GM19023 (cell line): ENCODE data around the gene SLC24A4.

ENCODE experiments used
- ATAC-seq: cut with Tn5 transposase; IDR thresholded peaks from one replicate; pipeline ENCODE4 v1.9.1; 2021; ENCODE audit warnings: mild to moderate bottlenecking, moderate library complexity; ENCODE audit not compliant: unreplicated experiment

The SLC24A4 gene

DNA sequence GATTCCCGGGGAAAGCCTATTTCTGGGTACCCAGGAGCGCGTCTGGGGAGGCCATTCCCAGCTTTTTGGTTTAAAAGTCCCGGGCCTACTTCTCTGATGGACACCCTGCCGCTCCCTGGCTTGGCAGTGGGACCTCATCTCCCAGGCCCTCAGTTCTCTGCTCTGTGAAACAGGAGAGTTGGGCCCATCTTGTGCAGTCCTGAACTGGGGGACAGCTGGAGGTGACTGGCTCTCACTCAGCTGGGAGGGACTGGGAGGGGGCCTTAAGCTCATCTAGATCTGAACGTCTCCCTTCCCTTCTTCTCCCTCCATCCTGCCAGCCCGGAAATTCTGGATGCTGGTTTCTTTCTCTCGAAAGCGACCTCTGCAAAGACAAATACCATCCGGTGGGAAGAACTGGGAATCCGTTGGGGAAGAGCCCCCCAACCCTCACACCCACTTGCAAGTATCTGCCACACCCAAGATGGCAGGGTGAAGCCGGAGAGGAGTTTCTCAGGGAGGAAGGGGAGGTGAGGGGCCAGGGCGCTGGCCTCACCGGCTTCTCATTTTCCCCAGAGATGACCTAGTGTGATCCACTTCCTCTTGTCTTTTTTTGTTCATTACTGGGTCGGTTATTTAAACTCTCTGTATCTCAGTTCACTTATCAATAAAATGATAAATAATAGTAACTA lies 192.0 kb downstream of the SLC24A4 start:
- no peak for ATAC-seq

DNA sequence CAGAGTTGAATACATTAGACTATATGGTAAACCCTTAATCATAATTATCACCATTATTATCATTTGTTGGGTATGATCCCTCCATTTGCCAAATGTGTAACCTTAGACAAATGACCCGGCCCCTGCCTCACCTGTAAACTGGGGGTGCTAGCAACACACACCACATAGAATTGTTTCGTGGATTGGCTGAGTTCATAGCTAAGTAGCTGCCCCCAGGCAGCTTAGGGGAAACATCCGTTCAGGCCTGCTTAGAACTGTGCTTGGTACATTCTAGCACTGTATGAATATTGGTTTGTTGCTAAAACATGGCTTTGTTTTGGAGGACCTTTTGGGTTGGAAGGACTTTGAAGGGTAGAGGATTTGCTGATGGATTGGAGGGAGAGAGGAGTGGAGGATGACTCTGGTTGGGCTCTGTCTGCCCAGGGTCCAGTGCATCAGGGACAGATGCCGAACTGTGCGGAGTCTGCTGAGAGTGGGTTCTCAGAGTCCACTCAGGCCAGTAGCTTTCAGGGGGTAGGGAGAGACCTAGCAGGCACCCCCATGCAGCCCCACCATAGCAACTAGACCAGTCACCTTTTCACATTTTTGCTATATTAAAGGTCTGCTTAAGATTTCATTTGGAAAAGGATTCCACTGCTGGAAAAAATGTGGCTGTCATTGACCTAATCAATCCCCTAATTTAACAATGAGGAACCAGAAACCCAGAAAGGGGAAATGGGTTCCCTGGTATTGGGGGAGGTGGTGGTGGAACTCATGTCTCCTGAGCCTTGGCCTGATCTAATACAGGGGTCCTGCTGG lies 192.8 kb downstream of the SLC24A4 start:
- ATAC-seq, result no peak

DNA sequence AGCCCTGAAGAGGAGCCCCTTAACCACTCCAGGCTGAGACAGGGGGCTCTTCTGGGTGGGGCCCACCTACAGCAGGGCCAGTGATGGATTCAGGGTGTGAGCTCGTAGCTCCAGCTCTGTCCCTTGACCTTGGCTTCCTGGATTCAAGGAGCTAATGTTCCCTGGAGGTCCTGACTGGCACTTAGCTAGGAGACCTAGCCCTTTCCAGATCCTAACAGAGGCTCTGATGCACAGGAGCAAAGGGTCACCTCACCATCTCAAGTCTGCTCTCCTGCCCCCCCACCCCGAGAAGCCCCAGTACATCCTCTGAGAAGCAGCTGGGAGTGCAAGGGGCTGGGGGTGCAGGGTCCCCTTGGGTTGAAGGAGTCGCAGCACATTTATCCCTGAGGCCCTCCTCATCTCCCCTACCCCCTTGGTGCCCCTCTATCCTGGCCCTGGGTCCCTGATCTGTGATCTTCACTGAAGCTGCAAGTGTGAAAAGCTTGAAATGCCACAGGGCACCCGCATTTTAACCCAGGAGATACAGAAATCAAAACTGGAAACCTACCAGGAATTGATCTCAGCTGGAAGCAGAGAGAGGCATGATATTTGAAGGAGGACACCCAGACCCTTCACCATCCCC lies 193.5 kb downstream of the SLC24A4 start:
- ATAC-seq, result no peak

DNA sequence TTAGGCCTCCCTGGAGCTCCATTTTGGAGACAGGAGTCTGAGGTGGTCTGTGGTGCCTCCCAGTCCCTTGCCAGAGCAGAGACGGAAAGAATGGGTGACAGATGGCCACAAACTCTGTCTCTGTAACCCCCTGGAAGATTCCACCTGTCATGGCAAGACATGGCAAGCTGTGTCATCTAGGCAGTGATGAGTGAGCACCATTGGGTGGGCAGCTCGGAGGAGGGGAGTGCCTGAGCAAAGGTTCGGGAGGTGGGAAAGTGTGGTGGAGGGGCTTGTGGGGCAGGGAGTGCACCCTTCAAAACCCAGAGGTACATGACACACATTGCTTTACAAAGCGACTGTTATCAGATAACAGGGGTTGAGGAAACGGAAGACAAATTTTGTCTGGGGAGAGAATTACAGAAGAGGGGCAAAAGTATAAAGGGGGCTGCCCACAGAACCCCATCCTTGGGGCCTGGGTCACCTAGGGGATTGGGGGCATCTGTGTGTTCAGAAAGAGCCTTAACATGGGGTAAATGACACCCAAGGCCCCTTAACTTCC lies 194.1 kb downstream of the SLC24A4 start:
- no peak for ATAC-seq

DNA sequence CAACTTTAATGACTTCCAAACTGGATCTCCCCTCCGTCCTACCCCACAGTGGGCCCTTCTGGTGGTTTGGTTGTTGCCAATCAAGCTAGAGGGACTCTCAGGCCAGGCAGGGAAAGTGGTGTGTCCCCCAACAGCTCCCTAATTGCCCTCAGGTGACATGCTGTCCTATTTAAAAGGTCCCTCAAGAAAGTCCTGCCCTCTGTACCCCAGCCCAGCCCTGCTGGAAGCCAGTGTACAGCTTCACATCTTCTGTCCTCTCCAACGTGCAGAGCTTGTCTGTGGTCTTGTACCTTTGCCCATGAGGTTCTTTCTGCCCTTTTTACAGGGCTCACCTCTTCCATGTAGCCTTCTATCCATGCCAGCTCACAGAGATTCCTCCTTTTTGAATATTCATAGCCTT lies 194.8 kb downstream of the SLC24A4 start:
- ATAC-seq, result no peak

DNA sequence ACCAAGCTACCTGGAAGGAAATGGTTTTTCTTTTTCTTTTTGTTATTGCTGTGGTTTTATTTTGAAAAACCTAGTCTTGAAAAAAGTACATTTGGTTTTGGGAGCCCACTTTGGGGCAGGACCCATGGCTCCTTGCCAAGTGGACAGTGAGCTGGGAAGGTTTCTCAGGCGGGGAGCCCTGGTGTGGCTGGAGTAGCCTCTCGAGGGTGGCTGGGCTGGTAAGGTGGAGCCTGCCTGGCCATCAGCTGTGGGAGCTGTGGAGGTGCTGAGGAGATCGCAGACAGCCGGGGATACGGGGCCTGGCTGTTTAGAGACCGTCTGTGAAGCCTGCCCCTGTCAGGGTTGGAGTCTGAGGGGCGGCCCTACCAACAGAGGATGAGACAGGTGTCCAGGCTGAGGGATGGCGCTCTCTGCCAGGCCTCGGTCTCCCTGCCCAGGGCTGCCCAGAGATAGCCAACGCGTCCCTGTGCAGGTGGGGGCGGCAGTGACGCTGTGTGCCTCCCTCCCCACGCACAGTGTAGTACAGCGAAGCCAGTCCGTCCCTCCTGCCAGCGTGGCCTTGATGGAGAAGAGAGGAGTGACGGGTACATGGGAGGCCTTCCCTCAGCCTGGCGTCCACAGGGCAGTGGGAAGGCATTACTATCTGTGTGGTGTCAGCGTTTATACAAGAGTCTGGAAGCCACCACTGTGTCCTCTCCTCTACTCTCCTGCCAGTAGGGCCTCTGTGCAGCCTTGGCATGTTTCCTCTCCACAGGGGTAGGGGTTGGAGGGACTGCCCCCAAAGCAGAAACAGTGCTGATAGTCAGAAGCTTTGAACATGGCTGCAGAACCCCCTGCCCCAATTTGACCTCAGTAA lies 196.5 kb downstream of the SLC24A4 start:
- ATAC-seq, result no peak

DNA sequence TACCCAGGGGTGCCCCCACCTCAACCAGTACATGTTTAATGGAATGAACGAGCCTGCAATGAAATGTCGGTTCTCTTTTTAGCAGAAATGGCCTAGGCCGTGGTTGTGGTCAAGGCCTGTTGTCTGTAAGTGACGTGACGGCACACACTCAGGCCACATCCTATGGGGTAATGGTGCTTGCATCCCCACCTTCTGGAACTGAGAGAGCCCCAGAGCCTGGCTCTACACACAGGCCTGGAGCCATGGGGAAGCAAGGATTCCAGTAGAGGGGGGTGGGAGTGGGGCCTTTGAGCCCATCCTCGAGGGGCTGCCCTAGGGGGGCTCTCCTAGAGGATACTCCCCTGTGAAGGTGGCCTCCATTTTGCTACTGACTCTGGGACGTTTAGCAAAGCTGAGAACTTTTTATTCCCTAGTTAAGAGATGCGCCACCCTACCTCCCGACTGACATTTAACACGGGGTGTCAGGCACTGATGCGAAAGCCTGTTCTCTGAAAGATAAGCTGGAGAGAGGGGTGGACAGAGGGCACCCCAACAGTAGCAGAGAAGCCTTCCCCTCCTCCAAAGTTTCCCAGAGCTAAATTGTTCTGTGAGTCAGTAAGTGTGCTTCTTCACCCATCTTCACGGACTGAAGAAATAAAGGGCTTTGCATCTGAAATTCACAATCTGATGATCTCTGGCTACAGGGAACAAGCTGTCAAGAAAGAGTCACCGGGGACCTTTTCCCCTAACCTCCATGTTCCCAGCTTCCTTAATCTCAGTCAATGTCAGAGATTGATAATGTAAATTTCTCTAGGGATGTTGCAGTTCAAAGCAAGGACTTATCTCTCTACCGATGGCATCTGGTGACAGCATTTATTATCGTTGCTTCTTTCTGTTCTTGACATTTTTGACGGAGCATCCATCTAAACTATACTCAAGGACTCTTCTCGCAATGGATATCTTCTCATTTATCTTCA lies 197.4 kb downstream of the SLC24A4 start:
- ATAC-seq, result no peak

DNA sequence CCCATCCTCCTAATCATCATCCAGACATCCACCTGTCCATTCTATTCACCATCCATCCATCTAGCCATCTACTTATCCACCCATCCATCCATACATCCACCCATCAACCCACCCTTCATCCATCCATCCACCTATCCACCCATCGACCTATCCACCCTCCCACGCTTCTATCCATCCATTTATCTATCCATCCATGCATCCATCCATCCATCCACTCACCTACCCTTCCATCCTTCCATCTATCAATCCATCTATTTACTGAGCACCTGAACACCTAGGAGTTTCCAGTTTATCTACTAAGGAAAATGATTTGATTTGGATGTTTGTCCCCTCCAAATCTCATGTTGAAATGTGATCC lies 198.1 kb downstream of the SLC24A4 start:
- no peak for ATAC-seq

DNA sequence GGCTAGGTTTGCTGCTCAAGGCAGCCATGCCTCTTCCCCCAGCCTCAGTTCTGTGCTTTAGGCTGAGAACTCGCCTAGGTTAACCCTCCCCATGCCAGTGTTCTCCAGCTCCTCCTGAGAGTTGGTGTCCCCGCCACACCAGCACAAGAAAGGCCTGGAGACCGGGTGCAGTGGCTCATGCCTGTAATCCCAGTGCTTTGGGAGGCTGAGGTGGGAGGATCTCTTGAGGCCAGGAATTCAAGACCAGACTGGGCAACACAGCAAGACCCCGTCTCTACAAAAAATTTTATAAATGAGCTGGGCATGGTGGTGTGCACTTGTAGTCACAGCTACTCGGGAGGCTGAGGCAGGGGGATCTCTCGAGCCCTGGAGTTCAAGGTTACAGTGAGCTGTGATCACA lies 200.8 kb downstream of the SLC24A4 start:
- no peak for ATAC-seq

DNA sequence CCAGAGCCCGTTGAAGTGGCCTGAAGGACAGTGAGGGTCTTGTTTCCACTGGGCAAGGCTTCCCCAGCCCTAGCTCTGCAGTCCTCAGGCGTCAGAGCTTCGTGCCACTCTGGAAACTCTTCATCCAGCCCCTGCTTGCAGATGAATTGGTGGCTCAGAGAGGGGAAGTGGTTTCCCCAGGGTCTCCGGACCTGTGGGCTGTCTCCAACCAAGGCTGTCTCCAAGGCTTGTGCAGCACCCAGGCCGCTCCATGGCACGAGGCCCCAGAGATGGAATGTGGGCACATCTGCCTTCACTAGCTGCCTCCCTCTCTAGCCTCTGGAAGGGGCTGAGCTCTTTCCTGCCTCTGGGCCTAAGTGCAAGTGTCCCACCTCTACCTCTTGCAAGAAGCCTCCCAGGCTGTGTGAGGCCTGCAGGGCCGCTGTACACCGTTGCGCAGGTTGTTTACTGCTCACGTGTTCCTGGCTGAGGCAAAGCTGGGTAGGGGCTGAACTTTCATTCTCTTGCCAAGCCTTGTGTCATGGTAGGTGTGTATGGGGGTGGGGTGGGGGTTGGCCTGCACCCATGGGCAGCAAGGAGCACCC lies 201.7 kb downstream of the SLC24A4 start:
- ATAC-seq, result no peak

DNA sequence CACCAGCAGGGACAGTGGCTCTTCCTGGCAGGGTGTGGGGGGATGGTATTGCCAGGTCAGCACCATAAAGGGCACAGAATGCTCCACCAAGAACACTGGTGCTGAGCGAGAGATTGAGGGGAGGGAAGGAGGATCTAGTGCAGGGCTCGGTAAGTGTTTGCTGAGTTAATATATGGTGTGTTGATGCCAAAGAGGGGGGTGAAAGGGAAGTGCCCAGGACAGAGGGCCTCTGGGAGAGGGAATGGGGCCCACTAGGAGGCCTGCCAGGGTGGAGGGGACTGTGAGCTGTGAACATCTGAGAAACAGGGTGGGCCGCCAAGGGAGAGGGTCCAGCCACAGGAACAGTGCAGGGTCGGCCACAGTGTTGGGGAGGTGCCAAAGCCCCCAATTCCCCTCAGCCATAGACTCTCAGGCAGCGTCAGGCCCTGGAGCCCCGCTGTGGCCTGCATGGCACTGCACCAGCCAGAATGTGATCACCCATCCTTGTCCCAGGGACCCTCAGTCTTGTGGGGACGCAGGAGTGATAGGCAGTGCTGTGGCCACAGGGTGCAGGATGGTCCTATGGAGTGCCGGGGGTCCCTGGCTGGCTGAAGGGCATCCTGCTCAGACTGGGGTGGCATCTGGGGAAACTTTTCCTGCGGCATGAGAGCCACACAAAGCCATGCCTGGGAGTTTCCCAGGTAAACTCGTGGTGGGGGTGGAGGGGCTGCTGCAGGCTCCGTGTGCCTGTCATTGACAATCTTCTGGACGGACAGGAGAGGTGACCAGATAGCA lies 202.5 kb downstream of the SLC24A4 start:
- ATAC-seq, result no peak

DNA sequence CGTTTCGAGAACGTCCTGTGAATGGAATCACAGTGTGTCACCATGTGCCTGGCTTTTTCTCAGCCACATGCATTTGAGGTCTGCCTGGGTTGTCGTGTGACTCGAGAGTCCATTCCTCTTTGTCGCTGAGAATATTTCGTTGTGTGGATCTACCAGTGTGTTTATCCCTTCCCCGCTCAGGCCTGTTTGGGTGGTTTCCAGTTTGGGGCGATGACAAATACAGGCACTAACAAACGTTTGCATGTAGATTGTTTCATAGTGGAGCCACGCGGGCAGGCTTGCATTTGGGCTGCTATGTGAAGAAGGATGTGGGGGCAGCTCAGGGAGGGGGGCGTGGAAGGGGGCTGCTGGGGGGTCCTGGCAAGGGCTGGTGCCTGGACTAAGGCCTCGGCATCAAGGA lies 204.8 kb downstream of the SLC24A4 start:
- no peak for ATAC-seq

DNA sequence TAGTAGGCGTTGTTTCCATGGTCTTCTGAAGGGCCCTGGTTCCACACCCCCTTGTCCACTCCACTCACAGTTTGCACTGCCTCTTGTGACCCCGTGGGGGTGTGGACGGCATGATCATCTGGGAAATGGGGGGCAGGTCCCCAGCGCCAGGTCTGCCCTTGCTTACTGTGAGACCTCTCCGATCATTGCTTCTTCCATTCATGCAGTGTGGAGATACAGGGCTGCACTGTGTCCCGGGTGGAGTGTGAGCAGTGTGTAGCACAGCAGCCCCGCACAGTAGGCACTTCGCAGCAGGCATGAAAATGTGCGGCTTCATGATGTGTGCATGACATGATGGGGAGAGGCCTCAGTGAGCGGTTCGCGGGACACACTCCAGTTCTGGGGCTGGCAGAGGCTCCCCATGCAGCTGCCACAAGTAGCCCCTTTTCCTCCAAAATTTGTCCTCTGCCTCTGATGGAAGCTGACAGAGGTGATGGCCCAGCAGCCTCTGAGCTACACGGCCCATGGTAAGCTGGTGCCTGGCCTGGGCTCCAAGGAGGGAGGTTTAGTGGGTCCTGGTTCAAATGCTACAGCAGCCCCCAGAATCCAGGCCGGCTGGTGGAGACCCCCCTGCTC lies 205.6 kb downstream of the SLC24A4 start:
- ATAC-seq, result no peak

DNA sequence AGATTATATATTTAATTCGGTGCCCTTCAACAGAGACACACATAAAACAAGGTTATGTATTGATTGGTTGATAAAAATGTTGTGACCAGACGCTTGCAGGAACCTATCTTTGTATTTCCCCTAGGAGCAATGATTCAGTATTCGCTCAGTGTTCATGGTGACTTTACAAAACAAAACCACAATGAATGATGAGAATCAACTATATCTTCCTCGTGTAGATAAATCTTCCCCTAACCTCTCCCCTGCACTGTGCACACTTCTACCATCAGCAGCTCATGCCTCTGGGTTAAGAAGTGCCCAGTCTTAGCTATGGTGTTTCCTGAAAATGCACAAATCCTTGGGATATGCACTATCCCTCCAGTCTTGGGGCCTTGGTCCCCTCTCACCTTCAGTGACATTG lies 206.9 kb downstream of the SLC24A4 start:
- ATAC-seq, result no peak

DNA sequence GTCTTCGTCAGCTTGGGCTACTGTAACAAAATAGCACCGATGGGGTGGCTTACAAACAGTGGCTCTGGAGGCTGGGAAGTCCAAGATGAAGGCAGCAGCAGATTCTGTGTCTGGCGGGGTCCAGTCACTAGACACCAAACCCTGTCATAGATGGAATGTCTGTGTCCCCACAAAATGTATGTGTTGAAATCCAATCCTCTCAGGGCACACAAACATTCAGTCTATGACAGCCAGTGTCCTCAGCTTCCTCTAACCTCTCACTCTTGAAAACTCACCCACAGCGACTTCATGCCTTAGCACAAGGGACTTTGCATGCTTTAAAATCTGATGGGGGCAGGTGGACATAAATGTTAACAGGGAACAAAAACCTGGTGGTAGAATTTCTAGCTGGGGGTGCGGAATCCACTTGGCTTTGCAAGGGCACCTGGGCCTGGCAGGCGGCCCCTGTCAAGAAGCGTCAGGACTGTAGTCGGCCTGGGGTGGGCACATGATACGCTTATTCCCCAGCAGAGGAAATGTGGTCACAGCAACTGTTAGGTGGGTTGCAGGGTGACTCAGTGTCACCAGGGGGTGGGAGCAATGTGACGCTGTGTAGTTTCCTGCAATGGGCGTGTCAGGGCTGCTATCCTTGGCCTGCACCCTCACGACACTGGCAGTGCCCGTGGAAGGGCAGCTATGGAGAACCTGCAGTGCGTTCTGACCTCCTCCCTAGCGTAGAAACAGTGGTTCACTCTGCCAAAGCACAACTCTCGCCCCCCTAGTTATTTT lies 208.3 kb downstream of the SLC24A4 start:
- ATAC-seq, result no peak

DNA sequence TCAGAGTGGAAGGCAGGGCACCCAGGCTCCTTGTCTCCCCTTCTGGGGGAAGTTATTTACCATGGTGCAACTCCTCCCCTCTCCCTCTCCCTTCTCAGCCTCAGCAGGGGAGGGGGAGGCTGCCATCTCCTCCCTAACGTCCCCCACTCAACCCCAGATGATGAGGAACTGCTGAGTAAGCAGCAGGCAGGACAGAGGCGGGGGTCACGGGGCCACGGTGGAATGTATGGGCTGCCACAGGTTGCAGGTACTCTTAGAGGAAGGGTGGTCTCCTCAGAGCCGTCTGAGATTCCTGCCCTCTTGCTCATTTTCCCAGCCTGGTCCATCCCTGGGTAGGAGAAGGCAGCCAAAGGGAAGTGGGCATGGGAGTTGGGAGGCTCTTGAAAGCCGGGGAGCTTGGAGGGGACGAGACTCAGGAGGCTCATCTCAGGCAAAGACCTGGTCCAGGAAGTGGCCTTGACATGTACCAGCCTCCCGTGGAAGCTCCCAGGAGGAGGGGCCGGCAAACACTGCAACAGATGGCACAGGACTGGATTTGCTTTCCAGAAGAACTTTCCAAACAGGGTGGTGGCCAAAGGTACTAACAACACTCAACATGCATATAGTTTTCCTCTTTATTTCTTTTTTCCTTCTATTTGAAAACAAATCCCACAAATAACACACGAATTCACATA lies 209.7 kb downstream of the SLC24A4 start:
- no peak for ATAC-seq
